WTC11 (cell line): ENCODE data around the gene CDKN3.

ENCODE experiments used
- ATF6 ChIP-seq: sonication (generic); formaldehyde crosslinking; IDR thresholded peaks from 2 replicates; pipeline ENCODE4 v1.8.1; 2023; ENCODE audit warnings: mild to moderate bottlenecking, missing genetic modification reagents
- CTCF ChIP-seq: fragments of 200-600 bp; IDR thresholded peaks from 2 replicates; pipeline ENCODE4 v1.8.0; 2022; ENCODE audit warnings: antibody characterized with exemption
- FOXJ3 ChIP-seq: sonication (generic); formaldehyde crosslinking; IDR thresholded peaks from 2 replicates; pipeline ENCODE4 v1.9.0; 2021; ENCODE audit warnings: missing genetic modification reagents, mild to moderate bottlenecking, borderline replicate concordance
- FOXP4 ChIP-seq: sonication (generic); formaldehyde crosslinking; IDR thresholded peaks from 2 replicates; pipeline ENCODE4 v1.8.0; 2022; ENCODE audit warnings: mild to moderate bottlenecking, missing genetic modification reagents
- GABPB1 ChIP-seq: sonication (generic); formaldehyde crosslinking; IDR thresholded peaks from 2 replicates; pipeline ENCODE4 v1.8.1; 2023; ENCODE audit warnings: mild to moderate bottlenecking, missing genetic modification reagents
- PREB ChIP-seq: sonication (generic); formaldehyde crosslinking; IDR thresholded peaks from 2 replicates; pipeline ENCODE4 v1.8.1; 2022; ENCODE audit warnings: mild to moderate bottlenecking, missing genetic modification reagents, moderate library complexity, borderline replicate concordance
- SMAD4 ChIP-seq: sonication (generic); formaldehyde crosslinking; IDR thresholded peaks from 2 replicates; pipeline ENCODE4 v1.8.0; 2022; ENCODE audit warnings: mild to moderate bottlenecking, missing genetic modification reagents
- TEAD1 ChIP-seq: sonication (generic); formaldehyde crosslinking; IDR thresholded peaks from 2 replicates; pipeline ENCODE4 v1.8.0; 2022; ENCODE audit warnings: mild to moderate bottlenecking, missing genetic modification reagents
- ZNF317 ChIP-seq: sonication (generic); formaldehyde crosslinking; IDR thresholded peaks from 2 replicates; pipeline ENCODE4 v1.8.1; 2023; ENCODE audit warnings: low read depth, mild to moderate bottlenecking, moderate library complexity, missing genetic modification reagents, borderline replicate concordance

- TF ChIP-seq CTCF (no peak), ATF6 (CRISPR knock-in tag) (no peak), FOXJ3 (CRISPR knock-in tag) (no peak), FOXP4 (CRISPR knock-in tag) (no peak), TEAD1 (no peak), SMAD4 (CRISPR knock-in tag) (no peak), PREB (CRISPR knock-in tag) (no peak), GABPB1 (CRISPR knock-in tag) (no peak), ZNF317 (no peak)
These were observed 41.7 kb upstream of the CDKN3 start for GRCh38 chr14:54354968-54355641.
